A549 (cell line): ENCODE results near the gene AADACL4.

Experiments
- EHMT2 ChIP-seq: fragments of 200-600 bp; sonication (generic); IDR thresholded peaks from 2 replicates; pipeline ENCODE4 v1.6.1; 2016; ENCODE audit warnings: antibody characterized with exemption, low read depth, mild to moderate bottlenecking, moderate library complexity
- EP300 ChIP-seq, 2 experiments: fragments of >200 bp; sonication (Bioruptor Twin); formaldehyde crosslinking; IDR thresholded peaks; 2 replicates in 1 of 2; 3 replicates in 1 of 2; pipeline ENCODE4 v1.6.1; 2016 to 2017
- ESRRA ChIP-seq: fragments of 150-350 bp; IDR thresholded peaks from 2 replicates; pipeline ENCODE4 v1.6.1; 2014; ENCODE audit warnings: mild to moderate bottlenecking, low read length, borderline replicate concordance
- JUN ChIP-seq, 2 experiments: fragments of >200 bp; sonication (Bioruptor Twin); formaldehyde crosslinking; IDR thresholded peaks; 2 replicates in 1 of 2; 3 replicates in 1 of 2; pipeline ENCODE4 v1.6.1; 2016 to 2017
- MAZ ChIP-seq: fragments of 150-350 bp; IDR thresholded peaks from 2 replicates; pipeline ENCODE4 v1.6.1; 2014; ENCODE audit warnings: antibody characterized with exemption, low read depth, low read length, borderline replicate concordance
- NR3C1 ChIP-seq: fragments of >200 bp; sonication (Bioruptor Twin); formaldehyde crosslinking; IDR thresholded peaks from 3 replicates; pipeline ENCODE4 v1.6.1; 2017
- POLR2A ChIP-seq: IDR thresholded peaks from 2 replicates; pipeline ENCODE4 v1.6.1; 2012; ENCODE audit warnings: mild to moderate bottlenecking, low read length
- POLR2AphosphoS2 ChIP-seq: conservative IDR thresholded peaks from 2 replicates; pipeline ENCODE4 v1.6.1; 2012; ENCODE audit warnings: low read length, improper control_type of control experiment, inconsistent platforms
- RAD21 ChIP-seq, 2 experiments: fragments of >200 bp in 1 of 2; sonication (Bioruptor Twin) in 1 of 2; formaldehyde crosslinking in 1 of 2; IDR thresholded peaks in 1 of 2; conservative IDR thresholded peaks in 1 of 2; 2 replicates in 1 of 2; 3 replicates in 1 of 2; pipeline ENCODE4 v1.6.1; 2012 to 2018; ENCODE audit warnings: inconsistent platforms in 1 of 2
- SMC3 ChIP-seq: fragments of >200 bp; sonication (Bioruptor Twin); formaldehyde crosslinking; IDR thresholded peaks from 3 replicates; pipeline ENCODE4 v1.6.1; 2018; ENCODE audit warnings: inconsistent platforms
- TP53 ChIP-seq: fragments of 250-450 bp; sonication (Bioruptor Pico); IDR thresholded peaks from 2 replicates; pipeline ENCODE4 v1.5.0; 2021; ENCODE audit warnings: mild to moderate bottlenecking, moderate library complexity
- TF ChIP-seq, protein P1 (sequence below): fragments of >200 bp; sonication (Bioruptor Twin); formaldehyde crosslinking; IDR thresholded peaks from 3 replicates; pipeline ENCODE4 v1.5.1; 2016
- TF ChIP-seq, protein P2 (sequence below): fragments of 450-650 bp; IDR thresholded peaks from 2 replicates; pipeline ENCODE4 v1.6.1; 2014; ENCODE audit warnings: antibody characterized with exemption
- TF ChIP-seq, protein P3 (sequence below): IDR thresholded peaks from 2 replicates; pipeline ENCODE4 v1.6.1; 2012

DNA sequence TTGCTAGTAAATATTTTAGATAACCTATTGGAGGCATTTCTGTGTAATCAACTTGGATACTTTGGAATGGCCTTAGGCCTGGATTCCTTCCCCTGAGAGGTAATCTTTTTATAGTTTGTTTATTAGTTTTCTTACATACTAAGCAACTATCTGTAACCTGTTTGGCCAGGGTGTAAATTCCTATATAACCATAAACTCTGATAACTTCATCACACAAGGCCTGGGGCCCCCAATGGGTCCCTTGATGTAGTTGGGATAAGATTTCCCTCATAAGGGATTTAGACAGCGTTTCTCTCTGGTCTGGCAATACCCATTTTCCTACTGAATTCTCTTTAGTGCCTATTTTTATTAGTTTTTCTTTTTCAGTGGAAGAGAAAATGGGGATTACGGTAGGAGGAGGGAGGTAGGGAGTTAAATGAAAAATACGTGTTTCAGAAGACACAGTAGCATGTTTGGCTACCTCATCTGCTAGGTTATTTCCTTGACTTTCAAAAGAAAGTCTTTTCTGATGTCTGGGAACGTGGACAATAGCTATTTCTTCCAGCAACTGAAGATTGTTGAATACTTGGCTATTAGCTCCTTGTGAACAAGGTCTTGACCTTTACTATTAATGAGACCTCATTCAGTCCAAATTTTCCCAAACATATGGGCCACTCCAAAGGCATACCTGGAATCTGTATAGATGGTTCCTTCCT is 64.7 kb downstream of the AADACL4 start:
- TF ChIP-seq, protein P1, sequence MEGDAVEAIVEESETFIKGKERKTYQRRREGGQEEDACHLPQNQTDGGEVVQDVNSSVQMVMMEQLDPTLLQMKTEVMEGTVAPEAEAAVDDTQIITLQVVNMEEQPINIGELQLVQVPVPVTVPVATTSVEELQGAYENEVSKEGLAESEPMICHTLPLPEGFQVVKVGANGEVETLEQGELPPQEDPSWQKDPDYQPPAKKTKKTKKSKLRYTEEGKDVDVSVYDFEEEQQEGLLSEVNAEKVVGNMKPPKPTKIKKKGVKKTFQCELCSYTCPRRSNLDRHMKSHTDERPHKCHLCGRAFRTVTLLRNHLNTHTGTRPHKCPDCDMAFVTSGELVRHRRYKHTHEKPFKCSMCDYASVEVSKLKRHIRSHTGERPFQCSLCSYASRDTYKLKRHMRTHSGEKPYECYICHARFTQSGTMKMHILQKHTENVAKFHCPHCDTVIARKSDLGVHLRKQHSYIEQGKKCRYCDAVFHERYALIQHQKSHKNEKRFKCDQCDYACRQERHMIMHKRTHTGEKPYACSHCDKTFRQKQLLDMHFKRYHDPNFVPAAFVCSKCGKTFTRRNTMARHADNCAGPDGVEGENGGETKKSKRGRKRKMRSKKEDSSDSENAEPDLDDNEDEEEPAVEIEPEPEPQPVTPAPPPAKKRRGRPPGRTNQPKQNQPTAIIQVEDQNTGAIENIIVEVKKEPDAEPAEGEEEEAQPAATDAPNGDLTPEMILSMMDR = no peak
- TF ChIP-seq EP300 (IDR thresholded peaks at IDR 0.05) (no peak), JUN (IDR thresholded peaks at IDR 0.05) (no peak), NR3C1 (no peak), RAD21 (conservative IDR thresholded peaks at IDR 0.05 in 1 of 2, IDR thresholded peaks at IDR 0.05 in 1 of 2) (no peak), SMC3 (no peak), POLR2A (no peak), POLR2AphosphoS2 (no peak), ESRRA (no peak), MAZ (no peak), TP53 (no peak), EHMT2 (no peak)
- TF ChIP-seq, protein P2, sequence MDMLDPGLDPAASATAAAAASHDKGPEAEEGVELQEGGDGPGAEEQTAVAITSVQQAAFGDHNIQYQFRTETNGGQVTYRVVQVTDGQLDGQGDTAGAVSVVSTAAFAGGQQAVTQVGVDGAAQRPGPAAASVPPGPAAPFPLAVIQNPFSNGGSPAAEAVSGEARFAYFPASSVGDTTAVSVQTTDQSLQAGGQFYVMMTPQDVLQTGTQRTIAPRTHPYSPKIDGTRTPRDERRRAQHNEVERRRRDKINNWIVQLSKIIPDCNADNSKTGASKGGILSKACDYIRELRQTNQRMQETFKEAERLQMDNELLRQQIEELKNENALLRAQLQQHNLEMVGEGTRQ = no peak
- TF ChIP-seq, protein P3, sequence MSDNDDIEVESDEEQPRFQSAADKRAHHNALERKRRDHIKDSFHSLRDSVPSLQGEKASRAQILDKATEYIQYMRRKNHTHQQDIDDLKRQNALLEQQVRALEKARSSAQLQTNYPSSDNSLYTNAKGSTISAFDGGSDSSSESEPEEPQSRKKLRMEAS = no peak
